Psoas muscle (tissue), 8 donors: ENCODE data around the gene SH3BGRL3. TPM values are rescaled to one million over a fixed set of nuclear protein-coding genes. Genes with fewer than 3 reads are reported as not detected.

Experiments used
- ATAC-seq, 4 donors: fragments of 200-7000 bp; cut with Tn5 transposase; one replicate each; pipeline ENCODE4 v1.9.1; 2020; ENCODE audit warnings: moderate library complexity in 3 of 4, mild to moderate bottlenecking in 2 of 4
- DNase-seq, 2 donors: peaks; one replicate each; pipeline ENCODE4 v3.0.0-alpha.2; 2020
- H3K27ac ChIP-seq: fragments of 200-600 bp; one replicate; pipeline ENCODE4 v1.8.0; 2022
- H3K27me3 ChIP-seq, 3 donors: fragments of 200-600 bp in 1 of 3; one replicate each; pipeline versions ENCODE4 v1.6.1 to v1.8.0; 2013 to 2022; ENCODE audit warnings: low read length in 2 of 3, mild to moderate bottlenecking in 2 of 3, moderate library complexity in 1 of 3; ENCODE audit not compliant: insufficient read depth in 3 of 3
- H3K36me3 ChIP-seq, 2 donors: fragments of 200-600 bp in 1 of 2; one replicate each; pipeline versions ENCODE4 v1.6.1 to v1.8.0; 2013 to 2022; ENCODE audit warnings: low read depth in 1 of 2, mild to moderate bottlenecking in 1 of 2, moderate library complexity in 1 of 2; ENCODE audit not compliant: insufficient read depth in 1 of 2
- H3K4me1 ChIP-seq: fragments of 200-600 bp; one replicate; pipeline ENCODE4 v1.8.0; 2022
- H3K4me3 ChIP-seq: fragments of 200-600 bp; one replicate; pipeline ENCODE4 v1.8.0; 2022; ENCODE audit warnings: mild to moderate bottlenecking
- H3K9me3 ChIP-seq: fragments of 200-600 bp; one replicate; pipeline ENCODE4 v1.8.0; 2022
- CTCF ChIP-seq: fragments of 200-600 bp; IDR thresholded peaks from one replicate; pipeline ENCODE4 v1.8.0; 2022; ENCODE audit warnings: antibody characterized with exemption
- WGBS, 3 donors: extraction: QIAGEN DNeasy Blood & Tissue Kit; methylation state at CpG; one replicate each; pipeline versions ENCODE4 v1.1.6 to v1.1.7; 2013; 5-methylcytosine and 5-hydroxymethylcytosine counted together
- intact Hi-C, 2 donors: fragments of 100-400 bp; cut with DNase I; formaldehyde crosslinking; loops; one replicate each; pipeline versions ENCODE4 v1.11.0 to v1.14.2; 2022
- polyA plus RNA-seq, 3 donors: library from polyadenylated mRNA; stranded (reverse); fragments of 200-250 nt; gene quantifications; one replicate each; pipeline ENCODE4 v1.2.3, GENCODE V29; 2013
- total RNA-seq, 4 donors: library from RNA; stranded (reverse); fragmentation: NEBNext Ultra II Directional in 2 of 4; extraction: Animal tissue kit (Norgen Biotek cat#: 25700) in 2 of 4; gene quantifications; one replicate each; pipeline versions ENCODE4 v1.2.1 to v1.2.4, GENCODE V29; 2021 to 2023
- donor health status: healthy with polysubstance abuse.
- donor health status: DM: no; HTN: no; CAD: no; lungs with moderate emphysema.
- donor health status: Bipolar disorder and iron deficiency.
- donor health status: healthy.
- donor health status: DM: yes; HTN: yes; CAD: no.
- donor health status: DM: no; HTN: no; CAD: no.
- donor health status: DM: no; HTN: no; CAD: no.
- donor health status: DM: yes; HTN: yes; CAD: no.

The SH3BGRL3 gene
- total and polyA plus RNA-seq, 7 donors, result 10.9 to 78.1 (median 22.2) TPM

GRCh38 chr1:26282401-26282918, 2.6 kb downstream of the SH3BGRL3 start:
- intact Hi-C loops, result no loop called here
- Histone ChIP-seq H3K4me1 (peaks cover 70% of the 10 kb centered on the region), H3K36me3 (peaks cover 0 to 21% of the 10 kb centered on the region in 2 donors), H3K9me3 (no peaks in the 10 kb centered on the region), H3K4me3 (no peak overlapping the region), H3K27ac (peak overlapping the region; percentile 92), H3K27me3 (no peaks in the 10 kb centered on the region)
- no peak for TF ChIP-seq CTCF
- WGBS, 3 donors, result 71 to 86% (median 75%) methylated on average over 17 to 22 of the region's 22 CpGs
- DNase-seq (no peak), ATAC-seq (no peak)

GRCh38 chr1:26283279-26283853, 3.5 kb downstream of the SH3BGRL3 start:
- no peak overlapping the region for H3K4me3 ChIP-seq
- H3K27me3 ChIP-seq, result no peaks in the 10 kb centered on the region
- DNase-seq (no peak), ATAC-seq (no peak)
- H3K9me3 ChIP-seq, result no peaks in the 10 kb centered on the region
- peak overlapping the region; percentile 80 for H3K27ac ChIP-seq
- H3K4me1 ChIP-seq, result peaks cover 63% of the 10 kb centered on the region
- H3K36me3 ChIP-seq, result peaks cover 0 to 12% of the 10 kb centered on the region in 2 donors
- intact Hi-C loops, result no loop called here
- TF ChIP-seq CTCF, result no peak
- 54 to 78% (median 59%) methylated on average over 4 of the region's 4 CpGs for WGBS, 3 donors

GRCh38 chr1:26283871-26284596, 4.1 kb downstream of the SH3BGRL3 start:
- no peaks in the 10 kb centered on the region for H3K9me3 ChIP-seq
- no peak for TF ChIP-seq CTCF
- H3K4me1 ChIP-seq, result peaks cover 60% of the 10 kb centered on the region
- DNase-seq, result no peak
- ATAC-seq, result no peak
- H3K27me3 ChIP-seq, result no peaks in the 10 kb centered on the region
- H3K4me3 ChIP-seq, result no peak overlapping the region
- peaks cover 0 to 9% of the 10 kb centered on the region in 2 donors for H3K36me3 ChIP-seq
- 63 to 88% (median 69%) methylated on average over 12 of the region's 12 CpGs for WGBS, 3 donors
- H3K27ac ChIP-seq, result peak overlapping the region; percentile 80
- intact Hi-C loops, result no loop called here

- H3K36me3 ChIP-seq, result peaks cover 0 to 9% of the 10 kb centered on the region in 2 donors
- no peaks in the 10 kb centered on the region for H3K27me3 ChIP-seq
- peaks cover 53% of the 10 kb centered on the region for H3K4me1 ChIP-seq
- no peaks in the 10 kb centered on the region for H3K9me3 ChIP-seq
- H3K4me3 ChIP-seq, result no peak overlapping the region
- intact Hi-C loops, result no loop called here
- 23 to 33% (median 23%) methylated on average over 22 of the region's 22 CpGs for WGBS, 3 donors
- peak overlapping the region; percentile 80 for H3K27ac ChIP-seq
- ATAC-seq (peak; percentile 69 to 77 (median 74)), DNase-seq (peak; percentile 89 to 92)
- peak; percentile 51 for TF ChIP-seq CTCF
Observed at GRCh38 chr1:26284597-26285347, 4.9 kb downstream of the SH3BGRL3 start.
